HCT116 (cell line): ENCODE data around the gene MED13L. TPM values are rescaled to one million over a fixed set of nuclear protein-coding genes. Genes with fewer than 3 reads are reported as not detected.

Source experiments
- ATAC-seq: fragments of 200-7000 bp; cut with Tn5 transposase; 2 replicates; pipeline ENCODE4 v1.9.1; 2020; ENCODE audit warnings: mild to moderate bottlenecking, moderate library complexity
- BruUV-seq: library from RNA; stranded (reverse); fragments of 400-500 nt; replicated peaks from 2 replicates; lab custom pipeline; 2021; lab: Mats Ljungman, UMichigan
- CTCF ChIA-PET: fragments of 300-600 bp; sonication (Branson Sonifier 250); formaldehyde crosslinking; loops from one replicate; lab custom pipeline; 2021; ENCODE audit warnings: antibody characterized with exemption; lab: Charles Lee
- POLR2A ChIA-PET: fragments of 300-600, 350-600 bp; sonication (Branson Sonifier 250); formaldehyde crosslinking; loops from one replicate; lab custom pipeline; 2021; ENCODE audit warnings: antibody characterized with exemption; lab: Charles Lee
- RAD21 ChIA-PET, 2 experiments: fragments of 300-600 bp; sonication (Branson Sonifier 250); formaldehyde crosslinking; loops; one replicate each; lab custom pipeline; 2023; ENCODE audit warnings: low total read pairs in 2 of 2; ENCODE audit not compliant: uncharacterized antibody in 2 of 2, unreplicated experiment in 2 of 2, low non-redundant PET in 1 of 2; lab: Charles Lee
- DNase-seq: peaks from one replicate; pipeline ENCODE4 v3.0.0-alpha.2; 2010; ENCODE audit warnings: low read depth, low spot score
- H2AFZ ChIP-seq: fragments of 200-600 bp; shearing (Covaris generic), sonication (generic); 2 replicates; pipeline ENCODE4 v1.6.1; 2017; ENCODE audit warnings: low read depth, mixed run types, mixed read lengths, antibody characterized with exemption, low read length; ENCODE audit not compliant: poor library complexity, severe bottlenecking
- H3K27ac ChIP-seq: 2 replicates; pipeline ENCODE4 v1.5.1; 2012; ENCODE audit warnings: low read depth, low read length
- H3K27me3 ChIP-seq: fragments of 200-600 bp; sonication (generic); 2 replicates; pipeline ENCODE4 v1.6.1; 2016; ENCODE audit warnings: mixed run types, low read length, mixed read lengths; ENCODE audit not compliant: insufficient read depth
- H3K36me3 ChIP-seq, 2 experiments: fragments of 200-500 bp in 1 of 2; fragments of 200-600 bp in 1 of 2; sonication (Bioruptor generic) in 1 of 2; sonication (generic) in 1 of 2; 2 replicates each; pipeline versions ENCODE4 v1.5.1 to v1.6.1; 2014 to 2016; ENCODE audit warnings: low read length in 2 of 2, inconsistent platforms in 1 of 2, mixed read lengths in 1 of 2, mixed run types in 1 of 2; ENCODE audit not compliant: insufficient read depth in 2 of 2, control insufficient read depth in 1 of 2
- H3K4me1 ChIP-seq, 2 experiments: fragments of 200-600 bp in 1 of 2; sonication (generic) in 1 of 2; 2 replicates each; pipeline versions ENCODE4 v1.5.1 to v1.6.1; 2012 to 2017; ENCODE audit warnings: low read length in 2 of 2, inconsistent platforms in 1 of 2, mild to moderate bottlenecking in 1 of 2, mixed read lengths in 1 of 2, mixed run types in 1 of 2, moderate library complexity in 1 of 2; ENCODE audit not compliant: insufficient read depth in 2 of 2, control insufficient read depth in 1 of 2
- H3K4me2 ChIP-seq: fragments of 200-600 bp; sonication (generic); 2 replicates; pipeline ENCODE4 v1.6.1; 2017; ENCODE audit warnings: mixed run types, low read length, mixed read lengths
- H3K4me3 ChIP-seq, 2 experiments: fragments of 200-600 bp in 1 of 2; sonication (generic) in 1 of 2; replicated peaks in 1 of 2; 2 replicates each; pipeline ENCODE4 v1.5.1; 2011 to 2016; ENCODE audit warnings: low read length in 2 of 2, control low read depth in 1 of 2, low read depth in 1 of 2, mild to moderate bottlenecking in 1 of 2, mixed read lengths in 1 of 2, mixed run types in 1 of 2
- H3K79me2 ChIP-seq: fragments of 200-600 bp; sonication (generic); 2 replicates; pipeline ENCODE4 v1.6.1; 2017; ENCODE audit warnings: mild to moderate bottlenecking, mixed run types, low read length, moderate library complexity, mixed read lengths; ENCODE audit not compliant: insufficient read depth
- H3K9ac ChIP-seq: fragments of 200-600 bp; sonication (generic); 2 replicates; pipeline ENCODE4 v1.6.1; 2016; ENCODE audit warnings: low read length, mixed read lengths
- H3K9me2 ChIP-seq: fragments of 200-600 bp; sonication (generic), shearing (Covaris generic); 2 replicates; pipeline ENCODE4 v1.6.1; 2017; ENCODE audit warnings: mixed run types, mild to moderate bottlenecking, moderate library complexity; ENCODE audit not compliant: insufficient read depth
- H3K9me3 ChIP-seq, 2 experiments: fragments of 200-500 bp in 1 of 2; fragments of 200-600 bp in 1 of 2; sonication (Bioruptor generic) in 1 of 2; sonication (generic) in 1 of 2; 2 replicates each; pipeline ENCODE4 v1.6.1; 2014 to 2017; ENCODE audit warnings: low read length in 2 of 2, mixed read lengths in 2 of 2, inconsistent platforms in 1 of 2, low read depth in 1 of 2, mild to moderate bottlenecking in 1 of 2, mixed run types in 1 of 2, moderate library complexity in 1 of 2; ENCODE audit not compliant: control insufficient read depth in 1 of 2, insufficient read depth in 1 of 2
- H4K20me1 ChIP-seq: fragments of 200-600 bp; sonication (generic), shearing (Covaris generic); 2 replicates; pipeline ENCODE4 v1.6.1; 2017; ENCODE audit warnings: mixed run types, mild to moderate bottlenecking, moderate library complexity; ENCODE audit not compliant: insufficient read depth
- CBX3 ChIP-seq: IDR thresholded peaks from 2 replicates; pipeline ENCODE4 v1.6.1; 2012; ENCODE audit warnings: low read depth
- CEBPB ChIP-seq: IDR thresholded peaks from 2 replicates; pipeline ENCODE4 v1.6.1; 2012; ENCODE audit warnings: low read depth
- EGR1 ChIP-seq: IDR thresholded peaks from 2 replicates; pipeline ENCODE4 v1.6.1; 2012; ENCODE audit warnings: low read depth
- ELF1 ChIP-seq: IDR thresholded peaks from 2 replicates; pipeline ENCODE4 v1.6.1; 2012; ENCODE audit warnings: low read depth, borderline replicate concordance
- EZH2phosphoT487 ChIP-seq: fragments of 200-600 bp; IDR thresholded peaks from 2 replicates; pipeline ENCODE4 v1.6.1; 2018; ENCODE audit warnings: antibody characterized with exemption, borderline replicate concordance
- JUND ChIP-seq: IDR thresholded peaks from 2 replicates; pipeline ENCODE4 v1.6.1; 2012
- MAX ChIP-seq: IDR thresholded peaks from 2 replicates; pipeline ENCODE4 v1.6.1; 2012
- POLR2A ChIP-seq: IDR thresholded peaks from 2 replicates; pipeline ENCODE4 v1.7.0; 2011; ENCODE audit warnings: borderline replicate concordance; ENCODE audit not compliant: insufficient read depth, insufficient read length; ENCODE audit errors: extremely low read depth
- POLR2AphosphoS5 ChIP-seq: IDR thresholded peaks from 2 replicates; pipeline ENCODE4 v1.6.1; 2011; ENCODE audit warnings: mild to moderate bottlenecking, low read depth, low read length, moderate library complexity
- SP1 ChIP-seq: IDR thresholded peaks from 2 replicates; pipeline ENCODE4 v1.6.1; 2012; ENCODE audit warnings: low read depth
- SRF ChIP-seq: IDR thresholded peaks from 2 replicates; pipeline ENCODE4 v1.6.1; 2012; ENCODE audit warnings: low read depth
- TCF7L2 ChIP-seq: IDR thresholded peaks from 2 replicates; pipeline ENCODE4 v1.7.0; 2011; ENCODE audit warnings: borderline replicate concordance, inconsistent platforms; ENCODE audit not compliant: insufficient read depth, insufficient read length; ENCODE audit errors: extremely low read depth
- YY1 ChIP-seq: IDR thresholded peaks from 2 replicates; pipeline ENCODE4 v1.6.1; 2011; ENCODE audit warnings: low read length, low read depth, moderate library complexity, mild to moderate bottlenecking; ENCODE audit not compliant: insufficient replicate concordance; ENCODE audit errors: extremely low read depth
- ZBTB33 ChIP-seq: IDR thresholded peaks from 2 replicates; pipeline ENCODE4 v1.6.1; 2011; ENCODE audit warnings: mild to moderate bottlenecking, low read length, moderate library complexity; ENCODE audit not compliant: insufficient replicate concordance; ENCODE audit errors: extremely low read depth
- ZFX ChIP-seq: fragments of 450-650 bp; IDR thresholded peaks from 2 replicates; pipeline ENCODE4 v1.6.1; 2017
- intact Hi-C: fragments of 100-400 bp; cut with micrococcal nuclease; formaldehyde crosslinking; loops from 2 replicates; pipeline ENCODE4 v1.10.0; 2022
- total RNA-seq: library from RNA; stranded (reverse); gene quantifications from one replicate; pipeline ENCODE4 v1.2.1, GENCODE V29; 2021; ENCODE audit not compliant: unreplicated experiment

Gene MED13L
- total RNA-seq, 1 experiment from 2014 or later = 176 TPM

- H3K36me3 ChIP-seq = no peaks in the 10 kb centered on the region
- H3K27ac ChIP-seq = no peak overlapping the region
- RAD21 ChIA-PET = no interaction called here
- CTCF ChIA-PET = interaction anchor here (0.6 kb wide), 1 partner anchor 153 kb away, joined by 3 read pairs; no protein-coding TSS in a partner anchor
- TF ChIP-seq TCF7L2 = no peak
- no peak for TF ChIP-seq ZBTB33
- no peak for TF ChIP-seq EGR1
- TF ChIP-seq CBX3 = no peak
- TF ChIP-seq JUND = no peak
- TF ChIP-seq EZH2phosphoT487 = no peak
- TF ChIP-seq POLR2AphosphoS5 = no peak
- no peak for TF ChIP-seq MAX
- TF ChIP-seq CEBPB = no peak
- TF ChIP-seq YY1 = no peak
- no peak for TF ChIP-seq ZFX
- TF ChIP-seq SRF = no peak
- TF ChIP-seq ELF1 = no peak
- no peak for TF ChIP-seq POLR2A
- no peak for TF ChIP-seq SP1
- intact Hi-C loops = no loop called here
- H3K79me2 ChIP-seq = peaks cover 99% of the 10 kb centered on the region
- no peaks in the 10 kb centered on the region for H3K9me3 ChIP-seq
- peaks cover 82% of the 10 kb centered on the region for H4K20me1 ChIP-seq
- H3K4me1 ChIP-seq = peaks cover 8 to 32% of the 10 kb centered on the region in 2 experiments; a peak in 3 of 4 replicates
- POLR2A ChIA-PET = no interaction called here
- ATAC-seq (no peak; the same call in 1 of the 2 replicates), DNase-seq (no peak)
- no peak overlapping the region for H3K4me2 ChIP-seq
- no peak overlapping the region for H2AFZ ChIP-seq
- H3K27me3 ChIP-seq = no peaks in the 10 kb centered on the region
- no TSS peak for BruUV-seq
- no peak overlapping the region for H3K9ac ChIP-seq
- no peaks in the 10 kb centered on the region for H3K9me2 ChIP-seq
- no peak overlapping the region for H3K4me3 ChIP-seq
Measured at GRCh38 chr12:116123451-116124258, 153.8 kb downstream of the MED13L start.
